ENCODE results near the gene WDFY4.

The WDFY4 gene

DNA sequence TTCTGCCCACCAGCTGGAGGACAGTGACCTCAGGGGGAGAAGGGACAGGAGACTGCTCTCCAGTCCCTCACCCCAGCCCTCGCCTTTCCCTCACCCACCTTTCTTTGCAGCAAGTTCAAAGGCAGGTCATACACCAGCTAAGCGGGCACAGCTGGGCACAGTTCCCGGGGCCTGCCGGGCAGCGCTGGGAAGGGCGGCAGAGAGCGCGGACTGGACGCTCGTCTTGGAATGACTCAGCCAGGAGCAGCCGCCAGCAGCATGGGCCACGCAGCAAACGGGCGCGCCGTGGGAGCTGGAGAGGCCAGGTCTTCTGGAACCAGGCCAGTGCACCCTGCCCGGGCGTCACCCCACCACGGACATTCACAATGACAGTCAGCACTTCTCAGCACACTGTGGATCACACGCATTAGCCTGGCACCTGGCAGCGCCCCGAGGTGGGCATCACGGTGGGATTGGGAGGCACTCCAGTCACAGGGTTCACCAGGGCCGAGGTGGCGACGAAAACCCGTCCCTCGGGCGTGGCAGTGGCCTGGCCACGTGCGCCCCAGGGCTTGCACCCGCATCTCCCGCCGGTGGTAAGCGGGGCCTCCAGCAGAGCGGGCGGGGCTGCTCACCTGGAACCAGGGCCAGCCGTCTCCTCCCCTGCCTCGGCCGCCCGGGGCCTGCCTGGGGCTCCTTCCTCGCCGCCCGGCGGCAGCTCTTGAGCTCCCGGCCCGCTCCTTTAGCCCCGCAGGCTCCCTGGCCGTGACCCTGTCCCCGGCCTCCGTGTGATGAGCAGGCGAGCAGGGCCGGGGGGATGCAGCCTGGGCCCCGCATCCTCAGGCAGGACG lies 29.0 kb upstream of the WDFY4 start:
- no peak for DNase-seq

DNA sequence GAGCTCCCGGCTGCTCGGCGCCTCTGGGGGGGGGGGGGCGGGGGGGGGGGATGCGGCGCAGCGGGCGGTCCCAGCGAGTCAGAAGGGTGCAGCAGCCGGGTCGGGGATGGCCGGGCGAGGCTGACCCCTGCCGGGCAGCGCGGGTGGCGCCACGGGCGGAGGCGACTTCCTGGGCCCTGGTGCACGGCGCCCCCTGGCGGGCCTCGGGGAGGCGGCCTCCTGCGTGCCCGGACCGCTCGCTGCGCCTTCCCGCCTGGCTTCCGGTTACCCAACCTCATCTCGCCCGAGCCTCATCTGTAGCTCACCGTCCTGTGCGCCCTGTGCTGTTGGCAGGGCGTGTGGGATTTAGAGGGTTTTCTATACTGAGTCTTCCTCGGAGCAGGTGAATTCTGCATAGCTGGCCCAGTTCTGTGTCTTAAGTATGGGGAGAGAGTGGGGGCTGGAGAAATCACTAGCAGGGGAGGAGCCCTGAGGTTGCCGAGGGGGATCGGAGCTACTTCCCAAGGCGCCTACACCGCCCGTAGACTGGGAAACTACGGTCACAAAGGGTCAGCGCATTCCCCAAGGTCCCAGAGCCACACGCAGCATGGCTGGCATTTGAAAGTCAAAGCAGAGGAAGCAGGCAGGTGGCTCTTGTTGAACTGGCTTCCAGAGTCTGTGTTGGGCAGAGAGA lies 28.3 kb upstream of the WDFY4 start:
- peak; percentile 67 to 81 (median 72) for DNase-seq

GRCh38 chr10:48656914-48657305 lies 27.8 kb upstream of the WDFY4 start:
- DNase-seq = no peak

DNA sequence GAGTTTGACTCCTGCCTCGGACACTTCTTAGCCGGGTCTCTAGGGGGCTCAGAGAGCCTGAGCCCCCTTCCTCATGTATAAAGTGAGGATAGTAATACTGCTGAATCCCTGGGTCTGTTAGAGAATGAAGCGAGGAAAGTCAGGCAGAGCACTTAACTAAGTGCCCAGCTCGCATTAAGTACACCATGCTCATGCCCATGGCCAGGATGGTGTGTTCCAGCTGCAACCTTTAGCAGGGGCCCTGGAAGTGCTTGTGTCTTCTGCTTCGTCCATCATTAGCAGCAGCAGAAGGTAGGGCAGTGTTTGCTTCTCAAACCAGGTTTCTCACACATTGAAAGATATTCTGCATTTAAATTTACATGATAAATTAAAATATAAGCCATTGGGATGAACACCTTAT lies 27.3 kb upstream of the WDFY4 start:
- no peak for DNase-seq

DNA sequence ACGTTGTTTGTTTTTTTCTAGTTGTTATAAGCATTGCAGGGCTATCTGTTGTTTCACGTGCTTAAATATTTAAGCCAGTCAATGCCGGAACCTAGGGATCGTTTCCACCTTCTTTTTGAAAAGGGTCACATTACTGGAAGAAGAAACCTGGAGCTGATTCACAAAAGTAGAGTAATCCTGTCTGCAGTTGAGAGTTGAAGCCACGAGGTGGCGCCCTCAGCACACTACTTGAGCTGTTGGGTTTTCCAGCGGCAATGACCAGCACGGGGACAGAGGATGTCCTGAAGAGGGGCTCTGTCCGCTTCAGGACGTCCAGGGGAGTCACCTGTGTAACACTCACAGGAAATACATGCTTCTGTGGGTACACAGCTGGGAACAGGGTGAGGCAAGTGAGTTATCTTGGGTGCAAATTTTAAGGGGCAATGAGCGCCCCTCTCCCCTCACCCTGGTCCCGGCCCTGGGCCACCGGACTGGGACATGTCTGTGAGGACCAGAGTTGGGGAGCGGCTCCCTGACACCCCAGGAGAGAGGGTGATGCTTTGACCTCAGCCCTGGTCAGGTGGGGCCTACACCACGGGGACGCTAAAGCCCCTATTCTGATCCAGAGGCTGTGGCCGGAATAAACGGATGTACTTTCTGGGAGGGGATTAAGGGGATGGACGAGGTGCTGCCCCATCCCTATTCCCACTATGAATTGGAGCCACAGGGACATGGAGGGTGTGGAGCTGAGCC lies 26.3 kb upstream of the WDFY4 start:
- DNase-seq = peak in 3 of 4 experiments; percentile 12 to 29 (median 24)

DNA sequence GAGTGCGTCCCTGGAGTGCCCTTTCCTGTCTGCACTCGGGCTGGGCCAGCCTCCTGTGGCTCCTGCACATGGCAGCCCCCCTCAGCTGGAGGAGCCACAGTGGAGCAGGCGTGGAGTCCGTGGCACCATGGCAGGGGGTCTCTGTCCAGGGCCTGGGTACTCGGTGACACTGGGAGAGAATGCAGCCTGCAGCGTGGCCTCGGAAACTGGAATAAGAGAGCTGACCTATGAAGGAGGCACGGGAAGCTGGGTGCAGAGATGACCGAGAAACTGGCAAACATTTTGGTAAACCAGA lies 25.8 kb upstream of the WDFY4 start:
- DNase-seq = no peak

DNA sequence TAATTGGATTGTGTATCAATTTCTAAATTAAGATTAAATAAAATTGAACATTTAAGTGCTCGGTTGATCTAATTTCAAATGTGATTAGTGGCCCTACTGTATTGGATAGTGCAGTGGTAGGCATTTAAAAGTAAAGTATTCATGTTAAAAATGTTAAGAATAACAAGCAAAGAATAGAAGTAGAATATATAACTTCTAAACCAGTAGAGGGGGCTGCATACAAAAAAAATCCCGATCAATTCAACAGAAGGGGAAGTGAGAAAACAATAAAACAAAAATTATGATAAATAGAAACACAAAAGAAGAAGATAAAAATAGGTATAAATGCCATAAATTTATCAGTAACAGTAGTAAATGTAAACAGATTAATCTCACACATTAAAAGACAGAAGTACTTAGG lies 24.9 kb upstream of the WDFY4 start:
- DNase-seq = no peak

GRCh38 chr10:48661441-48661840 lies 23.2 kb upstream of the WDFY4 start:
- no peak for DNase-seq

DNA sequence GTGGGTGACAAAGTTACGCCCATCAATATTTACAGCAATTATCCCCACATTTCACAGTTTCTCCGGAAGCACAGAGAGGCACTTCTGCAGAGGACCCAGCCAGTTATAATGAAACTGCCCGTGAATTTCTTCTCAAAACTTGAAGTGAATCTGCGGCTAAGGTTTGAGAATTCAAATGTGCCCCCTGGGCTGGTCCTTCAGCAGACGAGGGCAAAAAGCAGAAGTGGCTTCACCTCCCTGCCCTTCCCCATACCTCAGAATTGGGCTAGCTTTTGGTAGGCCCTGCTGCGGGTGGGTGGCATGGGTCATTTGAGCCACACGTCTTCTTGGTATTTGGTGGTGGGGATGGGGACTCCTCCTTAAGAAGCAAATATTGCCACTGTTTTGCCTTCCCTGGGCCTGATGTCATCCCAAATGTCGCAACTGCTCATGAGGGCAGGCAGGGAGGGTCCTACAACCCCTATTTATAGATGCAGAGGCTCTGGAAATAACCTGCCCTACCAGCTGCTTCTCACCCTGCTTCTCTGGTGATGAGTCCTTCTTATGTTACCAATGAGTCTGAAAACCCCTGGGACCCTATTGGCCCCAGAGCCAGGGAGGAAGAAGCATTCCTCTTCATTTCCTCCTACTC lies 16.6 kb upstream of the WDFY4 start:
- DNase-seq = no peak

DNA sequence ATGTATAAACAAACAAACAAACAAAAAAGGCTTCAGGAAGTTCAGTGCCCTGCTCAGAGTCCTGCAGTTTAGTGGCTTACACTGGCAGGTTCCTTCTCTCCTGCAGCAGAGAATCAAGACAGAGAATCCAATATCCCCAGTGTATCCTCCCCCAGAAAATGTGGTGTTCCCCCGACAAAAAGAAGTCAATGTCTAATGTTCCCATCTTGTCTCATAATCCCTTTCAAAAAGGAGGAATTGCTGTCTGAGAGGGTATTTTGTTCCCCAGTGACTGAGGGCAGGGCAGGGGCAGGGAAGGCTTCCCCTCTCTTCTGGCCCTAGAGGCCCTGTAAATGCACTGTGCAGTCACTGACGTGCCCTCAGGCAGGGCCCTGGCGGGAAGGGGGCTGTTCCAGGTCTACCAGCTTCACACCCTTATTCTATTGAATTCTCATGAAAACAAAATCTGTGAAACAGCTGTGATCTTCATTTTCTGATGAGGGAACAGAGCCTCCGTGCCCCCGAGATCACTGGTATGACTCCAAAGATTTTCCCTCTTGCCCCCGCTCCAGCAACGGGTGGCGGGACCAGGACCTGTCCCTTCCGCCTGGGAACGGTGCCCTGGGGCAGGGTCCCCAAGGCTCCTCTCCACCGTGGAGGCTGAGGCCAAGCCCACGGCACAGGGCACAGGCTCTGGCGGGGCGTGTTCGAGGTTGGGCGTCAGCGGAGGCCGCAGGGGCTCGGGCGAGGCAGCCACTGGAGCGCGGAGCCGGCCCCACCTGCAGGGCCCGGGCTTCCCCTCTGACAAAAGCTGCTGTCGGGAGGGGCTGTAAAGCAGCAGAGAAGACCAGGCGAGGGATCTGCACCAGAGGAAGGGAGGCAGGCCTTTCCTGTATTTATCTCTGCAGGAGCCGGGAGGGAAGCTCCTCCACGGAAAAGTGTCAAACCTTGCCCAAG lies 13.4 kb upstream of the WDFY4 start:
- DNase-seq = no peak

DNA sequence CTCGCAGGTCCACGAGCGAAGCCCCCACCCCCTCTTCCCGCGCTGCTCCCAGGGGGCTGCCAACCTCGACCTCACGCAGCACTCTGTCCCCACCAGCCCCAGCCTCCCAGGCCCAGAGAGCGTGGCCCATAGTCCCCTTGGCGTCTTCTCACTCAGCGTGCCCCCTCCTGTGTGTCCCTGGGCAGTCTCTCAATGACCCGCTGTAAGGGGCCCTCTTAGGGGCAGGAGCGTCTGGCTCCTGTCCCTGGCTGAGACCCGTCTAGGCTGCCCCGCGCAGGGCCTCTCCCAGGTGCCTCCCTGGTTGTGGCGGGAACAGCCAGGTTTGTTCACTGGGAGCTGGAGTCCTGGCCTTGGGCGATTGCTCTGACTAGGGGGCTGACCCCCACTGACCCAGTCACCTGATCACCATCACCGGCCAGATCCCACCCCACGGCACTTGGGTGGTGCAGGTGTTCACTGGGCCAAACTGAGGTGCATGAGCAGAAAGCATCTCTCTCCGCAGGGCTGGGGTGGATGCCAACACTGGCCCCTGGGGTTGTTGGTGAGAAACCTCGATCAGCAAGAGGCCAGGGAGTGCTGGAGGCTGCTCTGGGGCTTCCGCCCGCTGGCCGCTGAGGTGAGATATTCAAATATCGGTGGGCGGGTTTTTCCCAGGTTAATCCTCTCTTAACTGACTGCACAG lies 12.6 kb upstream of the WDFY4 start:
- no peak for DNase-seq

GRCh38 chr10:48672596-48673265 lies 11.9 kb upstream of the WDFY4 start:
- DNase-seq = no peak

DNA sequence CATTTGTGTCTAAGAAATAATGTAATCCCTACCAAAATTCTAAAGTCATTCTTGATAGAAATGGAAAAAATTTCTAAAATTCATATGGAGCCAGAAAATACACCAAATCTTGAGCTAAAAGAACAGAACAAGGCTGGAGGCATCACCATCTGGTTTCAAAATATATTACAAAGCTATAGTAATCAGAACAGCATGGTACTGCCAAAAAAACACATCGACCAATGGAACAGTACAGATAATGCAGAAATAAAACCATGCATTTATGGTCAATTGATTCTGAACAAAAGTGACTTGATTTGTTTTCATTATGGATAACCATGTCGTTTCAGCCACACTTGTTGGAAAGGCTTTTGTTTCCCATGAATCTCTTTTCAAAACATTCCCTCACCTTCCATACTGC lies 7.0 kb upstream of the WDFY4 start:
- no peak for DNase-seq

GRCh38 chr10:48678041-48678440 lies 6.6 kb upstream of the WDFY4 start:
- no peak for DNase-seq

DNA sequence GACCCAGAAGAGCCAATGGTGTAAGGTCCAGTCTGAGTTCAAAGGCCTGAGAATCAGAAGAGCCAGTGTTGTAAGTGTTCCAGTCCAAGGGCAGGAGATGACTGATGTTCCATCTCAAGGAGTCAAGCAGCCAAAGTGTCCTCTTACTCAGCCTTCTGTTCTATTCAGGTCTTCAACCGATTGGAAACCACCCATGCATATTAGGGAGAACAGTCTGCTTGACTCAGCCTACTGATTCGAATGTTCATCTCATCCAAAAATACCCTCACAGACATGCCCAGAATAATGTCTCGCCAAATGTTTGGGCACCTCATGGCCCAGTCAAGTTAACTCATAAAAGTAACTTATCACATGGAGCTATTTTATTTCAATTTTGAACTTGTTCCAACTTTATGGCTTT lies 2.9 kb upstream of the WDFY4 start:
- no peak for DNase-seq

DNA sequence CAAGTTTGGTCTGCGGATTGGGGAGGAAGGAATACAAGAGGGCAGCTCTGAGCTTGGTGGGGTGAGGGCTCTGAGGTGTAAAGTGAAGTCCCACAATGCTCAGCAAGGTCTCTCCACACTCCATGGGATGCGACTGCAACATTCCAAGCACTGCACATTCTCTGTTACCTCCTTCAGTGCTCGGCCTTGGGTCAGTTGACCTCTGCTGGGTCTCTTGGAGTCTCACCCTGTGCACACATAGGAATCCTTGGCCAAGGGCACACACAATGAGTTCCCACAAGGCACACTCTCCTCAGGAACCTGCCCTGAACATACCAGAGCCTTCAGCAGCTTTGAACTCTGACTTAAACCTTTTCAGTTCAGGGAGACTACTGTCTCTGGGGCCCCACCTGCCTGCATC lies 2.4 kb upstream of the WDFY4 start:
- no peak for DNase-seq

- no peak for DNase-seq
These were observed 1.2 kb upstream of the WDFY4 start for GRCh38 chr10:48683424-48683823.

DNA sequence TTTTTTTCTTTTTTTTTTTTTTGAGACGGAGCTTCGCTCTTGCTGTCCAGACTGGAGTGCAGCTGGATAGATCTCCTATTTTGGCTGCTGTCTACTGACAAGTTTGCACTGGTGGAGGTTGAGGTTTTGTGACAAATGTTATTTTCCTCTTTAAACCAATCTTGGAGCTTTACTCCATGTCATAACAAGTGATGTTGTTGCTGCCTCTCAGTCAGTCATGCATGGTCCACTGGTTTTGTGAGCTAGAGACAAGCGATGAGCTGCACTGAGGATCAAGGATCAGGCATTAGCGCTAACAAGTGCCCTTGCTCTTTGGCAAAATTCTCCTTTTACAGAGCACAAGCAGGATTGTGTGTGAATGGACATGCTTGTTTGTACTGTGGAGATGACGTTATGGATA lies 805 bp upstream of the WDFY4 start:
- DNase-seq = no peak

DNA sequence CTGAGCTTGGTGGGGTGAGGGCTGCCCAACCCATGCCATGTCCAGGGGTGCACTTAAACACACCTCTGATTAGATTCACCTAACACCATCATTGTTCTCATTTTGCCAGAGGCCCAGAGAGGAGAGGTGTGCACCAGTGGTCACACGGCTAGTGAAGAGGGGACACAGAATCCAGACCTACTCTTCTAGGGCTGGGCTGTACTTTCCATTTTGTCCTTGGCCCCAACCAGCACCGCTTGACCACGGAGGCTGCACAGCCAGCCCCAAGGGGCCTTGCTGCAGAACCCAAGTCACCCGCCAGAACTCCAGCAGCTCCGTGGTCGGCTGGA lies 246 bp upstream of the WDFY4 start:
- no peak for DNase-seq

- DNase-seq = no peak
These were observed 1.1 kb downstream of the WDFY4 start for GRCh38 chr10:48685731-48686130.
